Fibroblast of lung (primary cell): ENCODE data around the gene CX3CL1. TPM values are rescaled to one million over a fixed set of nuclear protein-coding genes. Genes with fewer than 3 reads are reported as not detected.

Experiments
- DNase-seq, 2 donors: peaks; one replicate each; pipeline versions ENCODE4 v3.0.0 to v3.0.0-alpha.2; 2010; ENCODE audit warnings: low read depth in 2 of 2
- H2AFZ ChIP-seq: 2 replicates; pipeline ENCODE4 v1.5.1; 2012; ENCODE audit warnings: low read length, control low read depth, inconsistent platforms
- H3K27ac ChIP-seq: 2 replicates; pipeline ENCODE4 v1.5.1; 2011; ENCODE audit warnings: low read length, control low read depth; ENCODE audit not compliant: insufficient read depth
- H3K27me3 ChIP-seq: 2 replicates; pipeline ENCODE4 v1.5.1; 2011; ENCODE audit warnings: mild to moderate bottlenecking, low read length; ENCODE audit not compliant: control insufficient read depth, insufficient read depth
- H3K36me3 ChIP-seq: 2 replicates; pipeline ENCODE4 v1.5.1; 2011; ENCODE audit warnings: low read length; ENCODE audit not compliant: control insufficient read depth, insufficient read depth
- H3K4me1 ChIP-seq: 2 replicates; pipeline ENCODE4 v1.5.1; 2011; ENCODE audit warnings: low read length; ENCODE audit not compliant: control insufficient read depth, insufficient read depth; ENCODE audit errors: extremely low read depth
- H3K4me2 ChIP-seq: 2 replicates; pipeline ENCODE4 v1.5.1; 2011; ENCODE audit warnings: low read length, control low read depth; ENCODE audit not compliant: insufficient read depth; ENCODE audit errors: extremely low read depth
- H3K4me3 ChIP-seq, 4 experiments: fragments of 200-600 bp in 1 of 4; sonication (generic) in 1 of 4; replicated peaks in 1 of 4; 2 replicates each; pipeline ENCODE4 v1.5.1; 2011 to 2016; ENCODE audit warnings: low read length in 4 of 4, low read depth in 3 of 4, mild to moderate bottlenecking in 3 of 4, control low read depth in 2 of 4, inconsistent platforms in 1 of 4, mixed read lengths in 1 of 4; ENCODE audit not compliant: insufficient read depth in 1 of 4; ENCODE audit errors: control extremely low read depth in 1 of 4
- H3K79me2 ChIP-seq: 2 replicates; pipeline ENCODE4 v1.5.1; 2012; ENCODE audit warnings: mild to moderate bottlenecking, low read length, inconsistent platforms; ENCODE audit not compliant: control insufficient read depth, insufficient read depth
- H3K9ac ChIP-seq: 2 replicates; pipeline ENCODE4 v1.5.1; 2011; ENCODE audit warnings: mild to moderate bottlenecking, low read length, control low read depth; ENCODE audit not compliant: insufficient read depth
- H3K9me3 ChIP-seq: 2 replicates; pipeline ENCODE4 v1.5.1; 2012; ENCODE audit warnings: low read depth, low read length; ENCODE audit not compliant: control insufficient read depth, insufficient read depth
- H4K20me1 ChIP-seq: 2 replicates; pipeline ENCODE4 v1.5.1; 2011; ENCODE audit warnings: low read length; ENCODE audit not compliant: control insufficient read depth, insufficient read depth; ENCODE audit errors: extremely low read depth
- CTCF ChIP-seq, 2 donors: IDR thresholded peaks in 1 of 2; conservative IDR thresholded peaks in 1 of 2; 1 replicate in 1 of 2; 2 replicates in 1 of 2; pipeline ENCODE4 v1.5.1; 2011 to 2012; ENCODE audit warnings: low read length in 2 of 2, control low read depth in 1 of 2, inconsistent platforms in 1 of 2, low read depth in 1 of 2, mild to moderate bottlenecking in 1 of 2
- EZH2 ChIP-seq: IDR thresholded peaks from 2 replicates; pipeline ENCODE4 v1.5.1; 2012; ENCODE audit warnings: low read length, control low read depth, mild to moderate bottlenecking; ENCODE audit errors: missing control alignments
- polyA plus RNA-seq, 2 donors: library from polyadenylated mRNA; depleted of rRNA in 1 of 2; stranded (reverse) in 1 of 2; unstranded in 1 of 2; fragments of >200 nt; gene quantifications; 2 replicates each; pipeline ENCODE4 v1.2.1, GENCODE V29; 2011 to 2012; ENCODE audit warnings: missing spikeins in 1 of 2
- total RNA-seq: library from RNA; depleted of rRNA; stranded (reverse); fragments of >200 nt; gene quantifications from 2 replicates; pipeline ENCODE4 v1.2.1, GENCODE V29; 2014

The CX3CL1 gene
- total and polyA plus RNA-seq, 2 donors (not counting 1 experiment from before 2014, with no cell fraction given): not detected

- H3K9me3 ChIP-seq: no peaks in the 10 kb centered on the region
- no peaks in the 10 kb centered on the region for H4K20me1 ChIP-seq
- H2AFZ ChIP-seq: no peak overlapping the region
- TF ChIP-seq EZH2 (no peak), CTCF (conservative IDR thresholded peaks at IDR 0.05 in 1 of 2, IDR thresholded peaks at IDR 0.05 in 1 of 2; ENCODE audit: low read depth in 1 of 2, low read length in 2 of 2) (no peak)
- DNase-seq: no peak
- H3K27me3 ChIP-seq: peaks cover 14% of the 10 kb centered on the region
- no peaks in the 10 kb centered on the region for H3K36me3 ChIP-seq
- H3K4me3 ChIP-seq: no peak overlapping the region
- no peaks in the 10 kb centered on the region for H3K4me1 ChIP-seq
- H3K27ac ChIP-seq: no peak overlapping the region
- H3K9ac ChIP-seq: no peak overlapping the region
- no peaks in the 10 kb centered on the region for H3K79me2 ChIP-seq
- H3K4me2 ChIP-seq: no peak overlapping the region
These were observed 4.1 kb downstream of the CX3CL1 start for GRCh38 chr16:57376313-57376818.

DNA sequence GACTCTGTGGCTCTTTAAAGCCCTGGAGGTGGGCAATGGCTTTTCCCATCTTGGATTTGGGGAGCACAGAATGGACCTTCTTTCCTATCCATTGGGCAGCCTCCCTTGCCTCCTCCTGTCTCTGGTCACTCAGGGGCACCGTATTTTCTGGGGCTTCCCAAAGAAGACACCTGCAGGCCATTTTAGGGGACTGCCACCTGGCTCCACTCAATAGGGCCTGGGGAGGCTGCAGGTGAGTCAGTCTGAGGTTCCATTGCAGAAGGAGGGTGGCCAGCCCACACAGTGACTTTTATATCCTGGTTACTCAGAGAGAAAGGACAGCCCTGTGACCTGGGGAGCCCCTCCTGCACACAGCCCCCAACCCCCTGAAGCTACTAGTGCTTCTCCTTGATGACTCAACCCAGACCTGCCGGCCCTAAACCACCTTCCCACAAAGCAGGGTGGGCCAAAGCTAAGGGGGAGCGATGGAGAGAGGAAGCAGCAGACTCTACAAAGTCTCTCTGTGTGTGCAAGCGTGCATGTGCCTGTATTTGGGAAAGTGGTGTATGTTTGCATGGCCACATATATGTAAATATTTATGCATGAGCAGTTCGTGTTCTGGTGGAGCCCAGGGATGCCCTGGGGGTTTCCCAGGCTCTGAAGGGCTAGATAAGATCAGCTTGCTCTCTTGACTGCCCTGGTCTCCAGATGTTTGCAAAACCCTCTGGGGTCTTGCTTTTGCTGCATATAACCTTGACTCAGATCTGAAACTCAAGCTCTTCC, 5.0 kb downstream of the CX3CL1 start:
- DNase-seq: no peak
- Histone ChIP-seq H3K27ac (no peak overlapping the region), H3K4me2 (no peak overlapping the region), H4K20me1 (no peaks in the 10 kb centered on the region), H2AFZ (no peak overlapping the region), H3K36me3 (no peaks in the 10 kb centered on the region), H3K4me1 (no peaks in the 10 kb centered on the region), H3K79me2 (no peaks in the 10 kb centered on the region), H3K27me3 (peaks cover 12% of the 10 kb centered on the region), H3K9me3 (no peaks in the 10 kb centered on the region), H3K9ac (no peak overlapping the region), H3K4me3 (no peak overlapping the region)
- TF ChIP-seq CTCF (conservative IDR thresholded peaks at IDR 0.05 in 1 of 2, IDR thresholded peaks at IDR 0.05 in 1 of 2; ENCODE audit: low read depth in 1 of 2, low read length in 2 of 2) (no peak), EZH2 (no peak)

GRCh38 chr16:57379579-57379978, 7.3 kb downstream of the CX3CL1 start:
- H4K20me1 ChIP-seq: no peaks in the 10 kb centered on the region
- no peak overlapping the region for H3K4me3 ChIP-seq
- no peaks in the 10 kb centered on the region for H3K4me1 ChIP-seq
- H3K79me2 ChIP-seq: no peaks in the 10 kb centered on the region
- no peak overlapping the region for H3K27ac ChIP-seq
- no peak overlapping the region for H3K4me2 ChIP-seq
- no peaks in the 10 kb centered on the region for H3K27me3 ChIP-seq
- no peaks in the 10 kb centered on the region for H3K9me3 ChIP-seq
- H3K9ac ChIP-seq: no peak overlapping the region
- no peaks in the 10 kb centered on the region for H3K36me3 ChIP-seq
- TF ChIP-seq EZH2 (no peak), CTCF (conservative IDR thresholded peaks at IDR 0.05 in 1 of 2, IDR thresholded peaks at IDR 0.05 in 1 of 2; ENCODE audit: low read depth in 1 of 2, low read length in 2 of 2) (no peak)
- no peak overlapping the region for H2AFZ ChIP-seq
- no peak for DNase-seq
